WTC11 (cell line): ENCODE measurements around the gene NECTIN2. TPM values are rescaled to one million over a fixed set of nuclear protein-coding genes. Genes with fewer than 3 reads are reported as not detected.

Experiments used
- ATAC-seq: fragments of 200-7000 bp; cut with Tn5 transposase; 2 replicates; pipeline ENCODE4 v1.10.0; 2021; ENCODE audit warnings: mild to moderate bottlenecking, moderate library complexity
- CTCF ChIA-PET: fragments of 300-600 bp; sonication (Branson Sonifier 250); formaldehyde crosslinking; loops from one replicate; lab custom pipeline; 2021; ENCODE audit warnings: antibody characterized with exemption; lab: Charles Lee
- POLR2A ChIA-PET: fragments of 350-600 bp; sonication (Branson Sonifier 250); formaldehyde crosslinking; loops from one replicate; lab custom pipeline; 2021; ENCODE audit warnings: antibody characterized with exemption; lab: Charles Lee
- DNase-seq: peaks from one replicate; pipeline ENCODE4 v3.0.0; 2021; ENCODE audit warnings: low spot score
- H3K27ac Mint-ChIP-seq: 2 replicates; pipeline ENCODE4 v1.8.0; 2021; ENCODE audit warnings: mixed read lengths
- H3K27me3 Mint-ChIP-seq: 2 replicates; pipeline ENCODE4 v1.8.0; 2021; ENCODE audit warnings: low read depth, mild to moderate bottlenecking, moderate library complexity, mixed read lengths
- H3K36me3 Mint-ChIP-seq: 2 replicates; pipeline ENCODE4 v1.8.0; 2021; ENCODE audit warnings: mixed read lengths
- H3K4me1 Mint-ChIP-seq: 2 replicates; pipeline ENCODE4 v1.8.0; 2022; ENCODE audit warnings: mixed read lengths
- H3K4me3 Mint-ChIP-seq: 2 replicates; pipeline ENCODE4 v1.8.0; 2021; ENCODE audit warnings: mild to moderate bottlenecking, moderate library complexity, mixed read lengths
- H3K9me3 Mint-ChIP-seq: 2 replicates; pipeline ENCODE4 v1.8.0; 2021; ENCODE audit warnings: mixed read lengths
- AR ChIP-seq: fragments of 250-450 bp; sonication (Bioruptor Pico); IDR thresholded peaks from 2 replicates; pipeline ENCODE4 v1.9.0; 2021; ENCODE audit warnings: mild to moderate bottlenecking
- CDX4 ChIP-seq: fragments of 250-450 bp; sonication (Bioruptor Pico); IDR thresholded peaks from 2 replicates; pipeline ENCODE4 v1.9.0; 2021; ENCODE audit warnings: moderate library complexity, mild to moderate bottlenecking, inconsistent platforms, borderline replicate concordance
- CREM ChIP-seq: sonication (generic); formaldehyde crosslinking; IDR thresholded peaks from 2 replicates; pipeline ENCODE4 v1.8.1; 2022; ENCODE audit warnings: mild to moderate bottlenecking, missing genetic modification reagents, moderate library complexity
- E2F5 ChIP-seq: sonication (generic); formaldehyde crosslinking; IDR thresholded peaks from 2 replicates; pipeline ENCODE4 v1.8.1; 2022; ENCODE audit warnings: mild to moderate bottlenecking, moderate library complexity, missing genetic modification reagents
- ELF4 ChIP-seq: sonication (generic); formaldehyde crosslinking; IDR thresholded peaks from 2 replicates; pipeline ENCODE4 v1.8.1; 2022; ENCODE audit warnings: low read depth, mild to moderate bottlenecking, moderate library complexity, missing genetic modification reagents
- GTF2I ChIP-seq: fragments of 250-450 bp; sonication (Bioruptor Pico); conservative IDR thresholded peaks from 2 replicates; pipeline ENCODE4 v1.4.0; 2021; ENCODE audit warnings: mild to moderate bottlenecking
- RELA ChIP-seq: sonication (generic); formaldehyde crosslinking; IDR thresholded peaks from 2 replicates; pipeline ENCODE4 v1.8.1; 2022; ENCODE audit warnings: missing genetic modification reagents, mild to moderate bottlenecking, borderline replicate concordance
- ZBTB43 ChIP-seq: sonication (generic); formaldehyde crosslinking; IDR thresholded peaks from 2 replicates; pipeline ENCODE4 v1.8.1; 2023; ENCODE audit warnings: mild to moderate bottlenecking, missing genetic modification reagents
- ZNF138 ChIP-seq: sonication (generic); formaldehyde crosslinking; conservative IDR thresholded peaks from 2 replicates; pipeline ENCODE4 v1.8.1; 2022; ENCODE audit warnings: mild to moderate bottlenecking, moderate library complexity, missing genetic modification reagents
- ZNF263 ChIP-seq: sonication (generic); formaldehyde crosslinking; IDR thresholded peaks from 2 replicates; pipeline ENCODE4 v1.8.1; 2022; ENCODE audit warnings: low read depth, mild to moderate bottlenecking, moderate library complexity, missing genetic modification reagents
- ZNF425 ChIP-seq: fragments of 250-450 bp; sonication (Bioruptor Pico); conservative IDR thresholded peaks from 2 replicates; pipeline ENCODE4 v1.9.0; 2021; ENCODE audit warnings: mild to moderate bottlenecking
- total RNA-seq: library from RNA; stranded (reverse); gene quantifications from 3 replicates; pipeline ENCODE4 v1.2.3, GENCODE V29; 2021
- TF ChIP-seq, protein P1 (sequence below): sonication (generic); formaldehyde crosslinking; IDR thresholded peaks from 2 replicates; pipeline ENCODE4 v1.8.0; 2023; ENCODE audit warnings: missing genetic modification reagents, mild to moderate bottlenecking, borderline replicate concordance
- TF ChIP-seq, protein P2 (sequence below): sonication (generic); formaldehyde crosslinking; conservative IDR thresholded peaks from 2 replicates; pipeline ENCODE4 v1.8.1; 2022; ENCODE audit warnings: mild to moderate bottlenecking, missing genetic modification reagents

Gene NECTIN2
- total RNA-seq, 1 experiment from 2014 or later: 170 TPM

DNA sequence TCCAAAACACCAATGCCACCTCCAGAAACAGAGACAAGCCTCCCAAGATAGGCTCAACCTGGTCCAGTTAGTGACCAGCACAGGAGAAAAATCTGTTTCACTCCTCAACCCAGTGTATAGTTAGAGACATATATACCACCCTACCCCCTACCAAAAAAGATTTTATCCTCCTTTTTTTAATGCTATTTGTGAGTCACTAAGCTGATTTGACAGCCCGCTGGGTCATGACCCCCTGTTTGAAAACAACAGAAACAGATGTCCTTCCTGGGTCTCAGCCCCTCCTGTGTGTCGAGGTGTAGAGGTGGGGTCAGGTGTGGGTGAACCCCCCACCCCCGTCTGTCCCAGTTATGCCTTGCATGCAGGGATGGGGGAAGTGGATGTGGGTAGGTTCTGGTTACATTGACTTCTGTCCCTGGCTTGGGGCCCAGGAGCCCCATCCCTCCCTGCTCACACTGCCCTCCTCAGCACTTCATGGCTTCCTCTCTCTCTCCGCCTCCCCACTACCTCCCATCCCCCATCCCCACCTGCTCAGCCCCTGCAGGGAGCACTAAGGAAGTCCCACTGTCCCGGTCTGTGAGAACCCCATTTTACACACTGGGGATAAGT, 30.9 kb downstream of the NECTIN2 start (continued):
- TF ChIP-seq ZNF425 (CRISPR knock-in tag) (no peak), CREM (CRISPR knock-in tag) (no peak), ZNF138 (no peak), AR (no peak), RELA (no peak), GTF2I (no peak)
- TF ChIP-seq, protein P1, sequence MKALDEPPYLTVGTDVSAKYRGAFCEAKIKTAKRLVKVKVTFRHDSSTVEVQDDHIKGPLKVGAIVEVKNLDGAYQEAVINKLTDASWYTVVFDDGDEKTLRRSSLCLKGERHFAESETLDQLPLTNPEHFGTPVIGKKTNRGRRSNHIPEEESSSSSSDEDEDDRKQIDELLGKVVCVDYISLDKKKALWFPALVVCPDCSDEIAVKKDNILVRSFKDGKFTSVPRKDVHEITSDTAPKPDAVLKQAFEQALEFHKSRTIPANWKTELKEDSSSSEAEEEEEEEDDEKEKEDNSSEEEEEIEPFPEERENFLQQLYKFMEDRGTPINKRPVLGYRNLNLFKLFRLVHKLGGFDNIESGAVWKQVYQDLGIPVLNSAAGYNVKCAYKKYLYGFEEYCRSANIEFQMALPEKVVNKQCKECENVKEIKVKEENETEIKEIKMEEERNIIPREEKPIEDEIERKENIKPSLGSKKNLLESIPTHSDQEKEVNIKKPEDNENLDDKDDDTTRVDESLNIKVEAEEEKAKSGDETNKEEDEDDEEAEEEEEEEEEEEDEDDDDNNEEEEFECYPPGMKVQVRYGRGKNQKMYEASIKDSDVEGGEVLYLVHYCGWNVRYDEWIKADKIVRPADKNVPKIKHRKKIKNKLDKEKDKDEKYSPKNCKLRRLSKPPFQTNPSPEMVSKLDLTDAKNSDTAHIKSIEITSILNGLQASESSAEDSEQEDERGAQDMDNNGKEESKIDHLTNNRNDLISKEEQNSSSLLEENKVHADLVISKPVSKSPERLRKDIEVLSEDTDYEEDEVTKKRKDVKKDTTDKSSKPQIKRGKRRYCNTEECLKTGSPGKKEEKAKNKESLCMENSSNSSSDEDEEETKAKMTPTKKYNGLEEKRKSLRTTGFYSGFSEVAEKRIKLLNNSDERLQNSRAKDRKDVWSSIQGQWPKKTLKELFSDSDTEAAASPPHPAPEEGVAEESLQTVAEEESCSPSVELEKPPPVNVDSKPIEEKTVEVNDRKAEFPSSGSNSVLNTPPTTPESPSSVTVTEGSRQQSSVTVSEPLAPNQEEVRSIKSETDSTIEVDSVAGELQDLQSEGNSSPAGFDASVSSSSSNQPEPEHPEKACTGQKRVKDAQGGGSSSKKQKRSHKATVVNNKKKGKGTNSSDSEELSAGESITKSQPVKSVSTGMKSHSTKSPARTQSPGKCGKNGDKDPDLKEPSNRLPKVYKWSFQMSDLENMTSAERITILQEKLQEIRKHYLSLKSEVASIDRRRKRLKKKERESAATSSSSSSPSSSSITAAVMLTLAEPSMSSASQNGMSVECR (CRISPR knock-in tag): no peak
- TF ChIP-seq, protein P2, sequence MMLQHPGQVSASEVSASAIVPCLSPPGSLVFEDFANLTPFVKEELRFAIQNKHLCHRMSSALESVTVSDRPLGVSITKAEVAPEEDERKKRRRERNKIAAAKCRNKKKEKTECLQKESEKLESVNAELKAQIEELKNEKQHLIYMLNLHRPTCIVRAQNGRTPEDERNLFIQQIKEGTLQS (CRISPR knock-in tag): no peak

DNA sequence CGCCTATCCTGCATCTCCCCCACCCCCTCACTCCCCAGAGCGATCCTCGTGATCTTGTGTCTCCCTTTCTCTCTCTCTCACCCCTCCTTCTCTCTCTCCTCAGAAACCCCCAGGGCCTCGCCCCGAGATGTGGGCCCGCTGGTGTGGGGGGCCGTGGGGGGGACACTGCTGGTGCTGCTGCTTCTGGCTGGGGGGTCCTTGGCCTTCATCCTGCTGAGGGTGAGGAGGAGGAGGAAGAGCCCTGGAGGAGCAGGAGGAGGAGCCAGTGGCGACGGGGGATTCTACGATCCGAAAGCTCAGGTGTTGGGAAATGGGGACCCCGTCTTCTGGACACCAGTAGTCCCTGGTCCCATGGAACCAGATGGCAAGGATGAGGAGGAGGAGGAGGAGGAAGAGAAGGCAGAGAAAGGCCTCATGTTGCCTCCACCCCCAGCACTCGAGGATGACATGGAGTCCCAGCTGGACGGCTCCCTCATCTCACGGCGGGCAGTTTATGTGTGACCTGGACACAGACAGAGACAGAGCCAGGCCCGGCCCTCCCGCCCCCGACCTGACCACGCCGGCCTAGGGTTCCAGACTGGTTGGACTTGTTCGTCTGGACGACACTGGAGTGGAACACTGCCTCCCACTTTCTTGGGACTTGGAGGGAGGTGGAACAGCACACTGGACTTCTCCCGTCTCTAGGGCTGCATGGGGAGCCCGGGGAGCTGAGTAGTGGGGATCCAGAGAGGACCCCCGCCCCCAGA, 32.2 kb downstream of the NECTIN2 start:
- H3K27me3 Mint-ChIP-seq: no peaks in the 10 kb centered on the region
- POLR2A ChIA-PET: interaction anchor here (0.6 kb wide), 1 partner anchor 30 kb away, joined by 4 read pairs; no protein-coding TSS in a partner anchor
- H3K4me1 Mint-ChIP-seq: peaks cover 39% of the 10 kb centered on the region
- H3K4me3 Mint-ChIP-seq: no peak overlapping the region
- DNase-seq (no peak), ATAC-seq (no peak)
- no peaks in the 10 kb centered on the region for H3K9me3 Mint-ChIP-seq
- no peak for TF ChIP-seq ZNF263 (CRISPR knock-in tag)
- TF ChIP-seq E2F5 (CRISPR knock-in tag): no peak
- TF ChIP-seq ELF4 (CRISPR knock-in tag): no peak
- no peak for TF ChIP-seq CDX4 (CRISPR knock-in tag)
- no peak for TF ChIP-seq ZNF425 (CRISPR knock-in tag)
- no peak for TF ChIP-seq ZBTB43
- CTCF ChIA-PET: interaction anchor here (1.6 to 2.4 kb wide), 2 partner anchors 26 to 94 kb away, joined by 5 to 6 read pairs; no protein-coding TSS in a partner anchor
- peak overlapping the region; percentile 49; the same call in 1 of the 2 replicates for H3K27ac Mint-ChIP-seq
- peaks cover 38% of the 10 kb centered on the region for H3K36me3 Mint-ChIP-seq
